GM21529 (cell line): ENCODE measurements around the gene ZNF14.
"Not testable (repeated sequence)": the region's sequence is repeated elsewhere in the genome, so short reads cannot be mapped to it uniquely, and the experiment has no call there.

Experiments used
- ATAC-seq: cut with Tn5 transposase; IDR thresholded peaks from one replicate; pipeline ENCODE4 v1.9.1; 2021; ENCODE audit not compliant: unreplicated experiment

Gene ZNF14

GRCh38 chr19:19747357-19748220, 14.7 kb upstream of the ZNF14 start:
- ATAC-seq = no peak

GRCh38 chr19:19746286-19747213, 13.6 kb upstream of the ZNF14 start:
- no peak for ATAC-seq

GRCh38 chr19:19745496-19746285, 12.8 kb upstream of the ZNF14 start:
- ATAC-seq = no peak

GRCh38 chr19:19744641-19745040, 11.7 kb upstream of the ZNF14 start:
- ATAC-seq = no peak

GRCh38 chr19:19743921-19744320, 11.0 kb upstream of the ZNF14 start:
- not testable (repeated sequence) for ATAC-seq

GRCh38 chr19:19743176-19743575, 10.3 kb upstream of the ZNF14 start:
- no peak for ATAC-seq

GRCh38 chr19:19742773-19743172, 9.9 kb upstream of the ZNF14 start:
- ATAC-seq = no peak

GRCh38 chr19:19741184-19741583, 8.3 kb upstream of the ZNF14 start:
- ATAC-seq = no peak

GRCh38 chr19:19740755-19741154, 7.8 kb upstream of the ZNF14 start:
- no peak for ATAC-seq

- ATAC-seq = no peak
These were observed 5.7 kb upstream of the ZNF14 start for GRCh38 chr19:19738564-19738963.

GRCh38 chr19:19737559-19738332, 4.8 kb upstream of the ZNF14 start:
- no peak for ATAC-seq

GRCh38 chr19:19721896-19722295, 11.0 kb downstream of the ZNF14 start:
- ATAC-seq = no peak

GRCh38 chr19:19719798-19720197, 13.1 kb downstream of the ZNF14 start:
- no peak for ATAC-seq

- no peak for ATAC-seq
These were observed 20.7 kb downstream of the ZNF14 start for GRCh38 chr19:19711934-19712828.

- ATAC-seq = no peak
These were observed 21.5 kb downstream of the ZNF14 start for GRCh38 chr19:19711306-19711933.

GRCh38 chr19:19710506-19710905, 22.4 kb downstream of the ZNF14 start:
- ATAC-seq = no peak

GRCh38 chr19:19704836-19705235, 28.1 kb downstream of the ZNF14 start:
- no peak for ATAC-seq

GRCh38 chr19:19700493-19700892, 32.4 kb downstream of the ZNF14 start:
- ATAC-seq = not testable (repeated sequence)

- ATAC-seq = no peak
These were observed 35.3 kb downstream of the ZNF14 start for GRCh38 chr19:19697589-19697988.
